Endothelial cell of umbilical vein (primary cell): Measurements from ENCODE around the gene NT5C1B. TPM values are rescaled to one million over a fixed set of nuclear protein-coding genes. Genes with fewer than 3 reads are reported as not detected.
"Not testable (repeated sequence)": the region's sequence is repeated elsewhere in the genome, so short reads cannot be mapped to it uniquely, and the experiment has no call there.

Experiments
- BruUV-seq: library from RNA; stranded (reverse); fragments of 400-500 nt; replicated peaks from 2 replicates; lab custom pipeline; 2021; lab: Mats Ljungman, UMichigan
- CTCF ChIA-PET: fragments of 300-600, 350-600 bp; sonication (Branson Sonifier 250); formaldehyde crosslinking; loops from one replicate; lab custom pipeline; 2021; ENCODE audit warnings: antibody characterized with exemption, inconsistent platforms; lab: Charles Lee
- POLR2A ChIA-PET: fragments of 300-600, 350-600 bp; sonication (Branson Sonifier 250); formaldehyde crosslinking; loops from one replicate; lab custom pipeline; 2021; ENCODE audit warnings: antibody characterized with exemption, inconsistent platforms; lab: Charles Lee
- DNase-seq: peaks from one replicate; pipeline ENCODE4 v3.0.0-alpha.2; 2011; ENCODE audit warnings: low read depth, low spot score
- FAIRE-seq: peaks from 2 replicates; lab custom pipeline; 2011; peaks lifted over from hg19 to GRCh38; lab: Jason Lieb, UNC
- H2AFZ ChIP-seq: 2 replicates; pipeline ENCODE4 v1.6.0; 2012; ENCODE audit warnings: low read depth, low read length, control low read depth, inconsistent platforms
- H3K27ac ChIP-seq: 2 replicates; pipeline ENCODE4 v1.5.1; 2011; ENCODE audit warnings: low read depth, mild to moderate bottlenecking, control low read depth, low read length, moderate library complexity; ENCODE audit not compliant: insufficient read depth
- H3K27me3 ChIP-seq, 2 experiments: 2 replicates each; pipeline versions ENCODE4 v1.6.0 to v1.6.1; 2011; ENCODE audit warnings: low read length in 2 of 2, mixed read lengths in 1 of 2; ENCODE audit not compliant: control insufficient read depth in 2 of 2, insufficient read depth in 2 of 2
- H3K36me3 ChIP-seq, 2 experiments: 2 replicates in 1 of 2; 3 replicates in 1 of 2; pipeline ENCODE4 v1.5.1; 2011; ENCODE audit warnings: low read length in 2 of 2, mild to moderate bottlenecking in 1 of 2, moderate library complexity in 1 of 2; ENCODE audit not compliant: control insufficient read depth in 2 of 2, insufficient read depth in 2 of 2; ENCODE audit errors: extremely low read depth in 1 of 2
- H3K4me1 ChIP-seq: 3 replicates; pipeline ENCODE4 v1.5.1; 2011; ENCODE audit warnings: mild to moderate bottlenecking, low read length; ENCODE audit not compliant: control insufficient read depth, insufficient read depth; ENCODE audit errors: extremely low read depth
- H3K4me2 ChIP-seq: 2 replicates; pipeline ENCODE4 v1.6.1; 2011; ENCODE audit warnings: low read length, control low read depth, mixed read lengths; ENCODE audit not compliant: insufficient read depth
- H3K4me3 ChIP-seq, 3 experiments: fragments of 200-600 bp in 1 of 3; sonication (generic), shearing (Covaris generic) in 1 of 3; replicated peaks in 1 of 3; 2 replicates each; pipeline ENCODE4 v1.5.1; 2011 to 2016; ENCODE audit warnings: control low read depth in 3 of 3, low read length in 3 of 3, mild to moderate bottlenecking in 2 of 3, inconsistent platforms in 1 of 3, low read depth in 1 of 3, moderate library complexity in 1 of 3; ENCODE audit not compliant: insufficient read depth in 1 of 3
- H3K79me2 ChIP-seq: 2 replicates; pipeline ENCODE4 v1.6.0; 2012; ENCODE audit warnings: low read length, inconsistent platforms; ENCODE audit not compliant: control insufficient read depth, insufficient read depth
- H3K9ac ChIP-seq: replicated peaks from 2 replicates; pipeline ENCODE3; 2011; ENCODE audit warnings: low read length, control low read depth; ENCODE audit not compliant: insufficient read depth; ENCODE audit errors: extremely low read depth
- H3K9me1 ChIP-seq: replicated peaks from 3 replicates; pipeline ENCODE4 v1.6.0; 2011; ENCODE audit warnings: mild to moderate bottlenecking, low read length; ENCODE audit not compliant: control insufficient read depth, insufficient read depth; ENCODE audit errors: extremely low read depth
- H3K9me3 ChIP-seq: replicated peaks from 2 replicates; pipeline ENCODE4 v1.5.1; 2012; ENCODE audit warnings: low read length, inconsistent platforms; ENCODE audit not compliant: control insufficient read depth, insufficient read depth
- H4K20me1 ChIP-seq: replicated peaks from 2 replicates; pipeline ENCODE3; 2011; ENCODE audit warnings: mild to moderate bottlenecking, low read length; ENCODE audit not compliant: control insufficient read depth, insufficient read depth; ENCODE audit errors: extremely low read depth
- CTCF ChIP-seq, 2 donors: IDR thresholded peaks; 1 replicate in 1 of 2; 2 replicates in 1 of 2; pipeline ENCODE4 v1.5.1; 2011; ENCODE audit warnings: low read length in 2 of 2, mild to moderate bottlenecking in 2 of 2, moderate library complexity in 2 of 2, control low read depth in 1 of 2, inconsistent platforms in 1 of 2, low read depth in 1 of 2; ENCODE audit not compliant: insufficient read depth in 1 of 2; ENCODE audit errors: extremely low read depth in 1 of 2
- EZH2 ChIP-seq: IDR thresholded peaks from 2 replicates; pipeline ENCODE4 v1.6.1; 2012; ENCODE audit warnings: borderline replicate concordance, low read depth, mild to moderate bottlenecking, moderate library complexity, low read length, inconsistent platforms; ENCODE audit not compliant: severe bottlenecking
- FOS ChIP-seq: IDR thresholded peaks from 2 replicates; pipeline ENCODE4 v1.6.1; 2011; ENCODE audit warnings: mild to moderate bottlenecking, low read length, moderate library complexity, borderline replicate concordance; ENCODE audit not compliant: insufficient read depth
- GATA2 ChIP-seq: IDR thresholded peaks from 2 replicates; pipeline ENCODE4 v1.7.0; 2011; ENCODE audit warnings: low read depth, mild to moderate bottlenecking, moderate library complexity, mixed read lengths, low read length; ENCODE audit not compliant: insufficient read length, insufficient read depth
- JUN ChIP-seq: IDR thresholded peaks from 2 replicates; pipeline ENCODE4 v1.6.1; 2011; ENCODE audit warnings: borderline replicate concordance, low read depth; ENCODE audit not compliant: insufficient read length, insufficient read depth
- MAX ChIP-seq: IDR thresholded peaks from 2 replicates; pipeline ENCODE4 v1.6.1; 2011; ENCODE audit not compliant: insufficient read depth, insufficient read length
- MYC ChIP-seq: IDR thresholded peaks from one replicate; pipeline ENCODE4 v1.6.1; 2011; ENCODE audit warnings: mild to moderate bottlenecking, low read depth, low read length
- POLR2A ChIP-seq: IDR thresholded peaks from 2 replicates; pipeline ENCODE4 v1.6.1; 2012; ENCODE audit warnings: low read depth, mild to moderate bottlenecking, control low read depth, low read length
- POLR2AphosphoS5 ChIP-seq: IDR thresholded peaks from 2 replicates; pipeline ENCODE4 v1.6.1; 2012; ENCODE audit warnings: low read depth, mild to moderate bottlenecking, control low read depth, low read length, moderate library complexity; ENCODE audit not compliant: insufficient read depth
- dilution Hi-C: fragments of 300-500 bp; cut with MboI; formaldehyde crosslinking; loops from one replicate; pipeline ENCODE4 v1.15.0; 2019; ENCODE audit warnings: low sequenced_read_pairs; ENCODE audit not compliant: extremely low pct_ligation_motif_present
- intact Hi-C: fragments of 100-400 bp; cut with micrococcal nuclease; formaldehyde crosslinking; loops from one replicate; pipeline ENCODE4 v1.10.0; 2022
- polyA plus RNA-seq, 4 experiments: library from polyadenylated mRNA; depleted of rRNA in 3 of 4; stranded (reverse) in 3 of 4; unstranded in 1 of 4; fragments of >200 nt; gene quantifications; 2 replicates each; pipeline versions ENCODE4 v1.2.1 to v1.2.3, GENCODE V29; 2011 to 2012; ENCODE audit warnings: missing spikeins in 1 of 4
- total RNA-seq: library from RNA; stranded (reverse); gene quantifications from 2 replicates; pipeline ENCODE4 v1.2.3, GENCODE V29; 2021

Gene NT5C1B
- total and polyA plus RNA-seq, 2 donors (not counting 3 experiments of a cell fraction or from before 2014, with no cell fraction given), result not detected

DNA sequence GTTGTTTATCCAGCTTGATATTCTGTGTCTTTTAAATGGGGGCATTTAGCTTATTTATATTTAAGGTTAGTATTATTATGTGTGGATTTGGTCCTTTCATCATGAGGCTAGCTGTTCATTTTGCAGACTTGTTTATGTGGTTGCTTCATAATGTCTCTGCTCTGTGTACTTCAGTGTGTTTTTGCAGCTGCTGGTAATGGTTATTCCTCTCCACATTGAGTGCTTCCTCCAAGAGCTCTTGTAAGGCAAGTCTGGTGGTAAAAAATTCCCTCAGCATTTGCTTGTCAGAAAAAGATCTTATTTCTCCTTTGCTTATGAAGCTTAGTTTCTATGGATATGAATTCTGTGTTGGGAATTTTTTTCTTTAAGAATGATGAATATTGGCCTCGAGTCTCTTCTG lies 47.8 kb upstream of the NT5C1B start:
- H3K79me2 ChIP-seq, result no peaks in the 10 kb centered on the region
- no peak overlapping the region for H3K4me2 ChIP-seq
- no peak for TF ChIP-seq FOS
- TF ChIP-seq EZH2, result no peak
- TF ChIP-seq CTCF (IDR thresholded peaks at IDR 0.05; ENCODE audit: extremely low read depth in 1 of 2, insufficient read depth in 1 of 2, low read depth in 1 of 2, low read length in 2 of 2), result no peak
- no peak for TF ChIP-seq GATA2
- no peak for TF ChIP-seq POLR2A
- TF ChIP-seq POLR2AphosphoS5, result no peak
- no peak for TF ChIP-seq MAX
- TF ChIP-seq JUN, result no peak
- no peak for TF ChIP-seq MYC
- FAIRE-seq, result no peak
- H3K27ac ChIP-seq, result no peak overlapping the region
- H3K4me1 ChIP-seq, result no peaks in the 10 kb centered on the region
- ChIA-PET POLR2A (no interaction called here), CTCF (no interaction called here)
- BruUV-seq, result no TSS peak
- H3K4me3 ChIP-seq, result no peak overlapping the region
- intact Hi-C loops (no loop called here), dilution Hi-C loops (no loop called here)
- H3K9me1 ChIP-seq, result no peaks in the 10 kb centered on the region
- H3K9me3 ChIP-seq, result no peaks in the 10 kb centered on the region
- H4K20me1 ChIP-seq, result no peaks in the 10 kb centered on the region
- no peaks in the 10 kb centered on the region for H3K36me3 ChIP-seq
- H3K27me3 ChIP-seq, result no peaks in the 10 kb centered on the region
- DNase-seq, result no peak
- H3K9ac ChIP-seq, result no peak overlapping the region
- no peak overlapping the region for H2AFZ ChIP-seq

DNA sequence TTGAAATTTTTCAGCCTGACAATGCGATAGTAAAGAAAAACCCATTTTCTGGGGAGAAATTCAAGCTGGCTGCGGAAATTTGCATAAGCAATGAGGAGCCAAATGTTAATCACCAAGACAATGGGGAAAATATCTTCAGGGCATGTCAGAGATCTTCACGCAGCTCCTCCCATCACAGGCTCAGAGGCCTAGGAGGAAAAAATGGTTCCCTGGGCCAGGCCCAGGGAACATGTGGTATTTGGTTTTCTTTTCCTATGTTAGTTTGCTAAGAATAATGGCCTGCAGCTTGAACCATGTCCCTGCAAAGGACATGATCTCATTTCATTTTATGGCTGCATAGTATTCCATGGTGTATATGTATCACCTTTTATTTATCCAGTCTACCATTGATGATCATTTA lies 43.3 kb upstream of the NT5C1B start:
- H3K4me1 ChIP-seq, H2AFZ ChIP-seq, DNase-seq, FAIRE-seq, H3K9me3 ChIP-seq, H3K4me2 ChIP-seq, BruUV-seq, H4K20me1 ChIP-seq, CTCF ChIA-PET, H3K9me1 ChIP-seq, H3K27me3 ChIP-seq, dilution Hi-C loops, POLR2A ChIA-PET, H3K4me3 ChIP-seq, intact Hi-C loops, H3K27ac ChIP-seq, H3K79me2 ChIP-seq, H3K36me3 ChIP-seq, H3K9ac ChIP-seq: not testable (repeated sequence)
